GM18951 (cell line): ENCODE measurements around the gene AURKAIP1.

Experiments used
- POLR2A ChIP-seq: IDR thresholded peaks from 4 replicates; pipeline ENCODE4 v1.6.1; 2011; ENCODE audit warnings: mild to moderate bottlenecking; ENCODE audit not compliant: insufficient read length, insufficient read depth; ENCODE audit errors: extremely low read depth
- in situ Hi-C: fragments of 300-500 bp; cut with MboI; formaldehyde crosslinking; loops from one replicate; pipeline ENCODE4 v1.12.0; 2022; ENCODE audit warnings: low sequenced_read_pairs, mixed read lengths, inconsistent platforms; ENCODE audit not compliant: unreplicated experiment

The AURKAIP1 gene

GRCh38 chr1:1400576-1401456 lies 25.8 kb upstream of the AURKAIP1 start:
- in situ Hi-C loops = no loop called here
- no peak for TF ChIP-seq POLR2A

GRCh38 chr1:1399872-1400575 lies 25.0 kb upstream of the AURKAIP1 start:
- in situ Hi-C loops = no loop called here
- peak; percentile 35 for TF ChIP-seq POLR2A

- in situ Hi-C loops = no loop called here
- TF ChIP-seq POLR2A = peak; percentile 95
Measured at GRCh38 chr1:1399187-1399871, 24.3 kb upstream of the AURKAIP1 start, which contains the start of gene CCNL2. Gene CCNL2, minus strand, starts transcription at chr1:1399335. Its CDS starts 29 bp downstream, at chr1:1399306.

- in situ Hi-C loops = no loop called here
- TF ChIP-seq POLR2A = no peak
Measured at GRCh38 chr1:1398677-1399186, 23.7 kb upstream of the AURKAIP1 start.

GRCh38 chr1:1397839-1398523 lies 23.0 kb upstream of the AURKAIP1 start:
- TF ChIP-seq POLR2A = no peak
- in situ Hi-C loops = no loop called here

- no peak for TF ChIP-seq POLR2A
- in situ Hi-C loops = no loop called here
Measured at GRCh38 chr1:1395166-1395565, 20.2 kb upstream of the AURKAIP1 start.

GRCh38 chr1:1394116-1394515 lies 19.1 kb upstream of the AURKAIP1 start:
- no peak for TF ChIP-seq POLR2A
- in situ Hi-C loops = no loop called here

- no peak for TF ChIP-seq POLR2A
- in situ Hi-C loops = no loop called here
Measured at GRCh38 chr1:1393428-1393827, 18.4 kb upstream of the AURKAIP1 start.

GRCh38 chr1:1393014-1393413 lies 18.0 kb upstream of the AURKAIP1 start:
- in situ Hi-C loops = no loop called here
- TF ChIP-seq POLR2A = no peak

GRCh38 chr1:1391225-1391624 lies 16.2 kb upstream of the AURKAIP1 start:
- no peak for TF ChIP-seq POLR2A
- in situ Hi-C loops = no loop called here

GRCh38 chr1:1390675-1391074 lies 15.7 kb upstream of the AURKAIP1 start:
- TF ChIP-seq POLR2A = no peak
- in situ Hi-C loops = no loop called here

GRCh38 chr1:1388078-1388472 lies 13.1 kb upstream of the AURKAIP1 start:
- in situ Hi-C loops = no loop called here

More at GRCh38 chr1:1388078-1388472, 13.1 kb upstream of the AURKAIP1 start:
- no peak for TF ChIP-seq POLR2A
